ENCODE results near the gene OR9A4. TPM values are rescaled to one million over a fixed set of nuclear protein-coding genes. Genes with fewer than 3 reads are reported as not detected.

OR9A4 gene
- total RNA-seq, 2 donors from 2014 or later: not detected

DNA sequence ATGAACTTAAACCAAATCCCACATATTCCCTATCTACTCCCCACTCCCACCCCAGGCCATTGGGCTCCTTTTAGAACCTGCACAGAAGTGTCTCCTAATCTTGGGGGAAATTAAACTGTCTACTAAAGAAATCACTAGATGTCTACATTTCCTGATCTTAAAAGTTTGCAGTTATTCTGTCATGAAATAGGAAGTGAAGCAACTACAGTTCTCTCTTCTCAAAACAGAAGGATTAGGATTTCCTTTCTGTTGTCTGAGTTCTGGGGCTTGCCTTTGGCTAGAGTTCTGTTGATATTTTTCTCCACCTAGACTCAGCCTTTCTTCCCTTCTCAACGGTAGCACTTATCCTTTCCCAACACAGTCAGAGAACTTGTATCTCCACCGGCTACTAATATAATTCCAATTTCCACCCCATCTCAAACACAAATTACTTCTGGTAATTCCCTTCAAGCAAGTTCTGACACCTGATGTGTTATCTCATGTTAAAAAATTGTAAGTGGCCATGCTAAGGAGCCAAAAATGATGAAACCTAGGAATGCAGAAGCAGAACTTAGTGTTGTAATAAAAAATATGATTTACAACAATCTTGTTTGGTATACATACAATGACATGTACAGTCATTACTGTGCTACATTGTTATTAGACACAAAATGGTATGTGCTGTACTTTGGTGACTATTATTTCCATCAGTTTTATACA lies 12.1 kb downstream of the OR9A4 start:
- no peaks in the 10 kb centered on the region for H3K36me3 ChIP-seq (ENCODE audit: control insufficient read depth, insufficient read depth, low read length)
- H3K9me3 ChIP-seq (ENCODE audit: control insufficient read depth, low read length): no peaks in the 10 kb centered on the region
- H3K4me3 Mint-ChIP-seq: no peak overlapping the region
- TF ChIP-seq, protein P1, sequence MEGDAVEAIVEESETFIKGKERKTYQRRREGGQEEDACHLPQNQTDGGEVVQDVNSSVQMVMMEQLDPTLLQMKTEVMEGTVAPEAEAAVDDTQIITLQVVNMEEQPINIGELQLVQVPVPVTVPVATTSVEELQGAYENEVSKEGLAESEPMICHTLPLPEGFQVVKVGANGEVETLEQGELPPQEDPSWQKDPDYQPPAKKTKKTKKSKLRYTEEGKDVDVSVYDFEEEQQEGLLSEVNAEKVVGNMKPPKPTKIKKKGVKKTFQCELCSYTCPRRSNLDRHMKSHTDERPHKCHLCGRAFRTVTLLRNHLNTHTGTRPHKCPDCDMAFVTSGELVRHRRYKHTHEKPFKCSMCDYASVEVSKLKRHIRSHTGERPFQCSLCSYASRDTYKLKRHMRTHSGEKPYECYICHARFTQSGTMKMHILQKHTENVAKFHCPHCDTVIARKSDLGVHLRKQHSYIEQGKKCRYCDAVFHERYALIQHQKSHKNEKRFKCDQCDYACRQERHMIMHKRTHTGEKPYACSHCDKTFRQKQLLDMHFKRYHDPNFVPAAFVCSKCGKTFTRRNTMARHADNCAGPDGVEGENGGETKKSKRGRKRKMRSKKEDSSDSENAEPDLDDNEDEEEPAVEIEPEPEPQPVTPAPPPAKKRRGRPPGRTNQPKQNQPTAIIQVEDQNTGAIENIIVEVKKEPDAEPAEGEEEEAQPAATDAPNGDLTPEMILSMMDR (conservative IDR thresholded peaks at IDR 0.05): no peak
- no peaks in the 10 kb centered on the region for H3K4me1 ChIP-seq (ENCODE audit: control insufficient read depth, insufficient read depth, low read length)
- H3K4me3 ChIP-seq (ENCODE audit: low read length): no peak overlapping the region
- H3K36me3 Mint-ChIP-seq (ENCODE audit: low read depth): no peaks in the 10 kb centered on the region
- H3K27ac Mint-ChIP-seq: no peak overlapping the region
- no peaks in the 10 kb centered on the region for H3K27me3 Mint-ChIP-seq (ENCODE audit: insufficient read depth)
- WGBS, 2 experiments (ENCODE audit: insufficient coverage in 1 of 2, insufficient read length in 1 of 2): 89 to 94% methylated on average over 2 of the region's 2 CpGs
- peaks cover 3% of the 10 kb centered on the region for H3K9me3 Mint-ChIP-seq
- no peaks in the 10 kb centered on the region for H3K27me3 ChIP-seq (ENCODE audit: control insufficient read depth, insufficient read depth, low read length, poor library complexity, severe bottlenecking)
- H3K9ac ChIP-seq (ENCODE audit: extremely low read depth, low read length, poor library complexity, severe bottlenecking): no peak overlapping the region
- H3K4me1 Mint-ChIP-seq: no peaks in the 10 kb centered on the region
- DNase-seq: no peak
- H3K27ac ChIP-seq (ENCODE audit: low read depth, low read length): no peak overlapping the region

DNA sequence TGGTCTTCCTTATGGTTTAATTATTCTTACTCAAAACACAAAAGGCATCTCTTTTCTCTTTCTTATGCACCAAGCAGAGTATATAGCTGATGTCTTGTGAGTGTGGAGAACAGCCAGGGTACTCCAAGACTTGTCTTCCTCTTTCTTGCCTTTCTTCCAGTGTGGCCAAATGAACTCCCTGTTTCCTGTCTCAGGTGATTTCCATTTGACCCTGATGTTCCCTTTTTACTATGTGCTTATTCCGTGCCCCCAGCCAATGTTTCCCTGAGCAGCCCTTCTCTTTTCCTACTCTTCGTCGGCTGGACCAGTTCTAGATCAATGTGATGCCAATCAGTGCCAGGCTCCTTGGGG lies 12.6 kb downstream of the OR9A4 start:
- Mint-ChIP-seq H3K27ac (no peak overlapping the region), H3K4me3 (no peak overlapping the region), H3K36me3 (ENCODE audit: low read depth) (no peaks in the 10 kb centered on the region), H3K9me3 (peaks cover 3% of the 10 kb centered on the region), H3K27me3 (ENCODE audit: insufficient read depth) (no peaks in the 10 kb centered on the region), H3K4me1 (no peaks in the 10 kb centered on the region)
- H3K4me3 ChIP-seq (ENCODE audit: low read length): no peak overlapping the region
- H3K27me3 ChIP-seq (ENCODE audit: control insufficient read depth, insufficient read depth, low read length, poor library complexity, severe bottlenecking): no peaks in the 10 kb centered on the region
- H3K27ac ChIP-seq (ENCODE audit: low read depth, low read length): no peak overlapping the region
- 89 to 100% methylated on average over 1 to 3 of the region's 3 CpGs for WGBS, 2 experiments (ENCODE audit: insufficient coverage in 1 of 2, insufficient read length in 1 of 2)
- no peak for DNase-seq
- H3K9me3 ChIP-seq (ENCODE audit: control insufficient read depth, low read length): no peaks in the 10 kb centered on the region
- no peaks in the 10 kb centered on the region for H3K4me1 ChIP-seq (ENCODE audit: control insufficient read depth, insufficient read depth, low read length)
- TF ChIP-seq, protein P1 (conservative IDR thresholded peaks at IDR 0.05): no peak
- no peaks in the 10 kb centered on the region for H3K36me3 ChIP-seq (ENCODE audit: control insufficient read depth, insufficient read depth, low read length)
- H3K9ac ChIP-seq (ENCODE audit: extremely low read depth, low read length, poor library complexity, severe bottlenecking): no peak overlapping the region

DNA sequence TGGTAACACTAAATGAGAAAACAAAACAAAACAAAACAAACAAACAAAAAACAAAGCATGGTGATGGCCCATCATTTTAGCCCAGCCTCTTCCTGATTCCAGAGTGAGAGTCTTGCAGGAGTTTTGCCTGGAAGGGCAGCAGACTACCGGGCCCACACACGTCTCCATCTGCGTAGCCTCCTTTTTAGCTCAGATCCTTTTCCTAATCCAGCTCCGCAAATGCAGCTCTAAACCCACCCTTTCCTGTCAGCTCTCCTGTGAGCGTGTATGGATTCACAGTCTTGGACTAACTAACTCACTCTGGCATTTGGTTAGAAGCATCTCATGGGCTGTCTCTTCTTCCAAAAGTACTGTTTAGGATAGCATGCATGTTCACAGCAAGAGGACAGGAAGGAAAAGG lies 14.0 kb downstream of the OR9A4 start:
- Histone ChIP-seq H3K27me3 (ENCODE audit: control insufficient read depth, insufficient read depth, low read length, poor library complexity, severe bottlenecking) (no peaks in the 10 kb centered on the region), H3K36me3 (ENCODE audit: control insufficient read depth, insufficient read depth, low read length) (no peaks in the 10 kb centered on the region), H3K27ac (ENCODE audit: low read depth, low read length) (no peak overlapping the region), H3K9me3 (ENCODE audit: control insufficient read depth, low read length) (no peaks in the 10 kb centered on the region), H3K4me3 (ENCODE audit: low read length) (no peak overlapping the region), H3K9ac (ENCODE audit: extremely low read depth, low read length, poor library complexity, severe bottlenecking) (no peak overlapping the region), H3K4me1 (ENCODE audit: control insufficient read depth, insufficient read depth, low read length) (no peaks in the 10 kb centered on the region)
- no peaks in the 10 kb centered on the region for H3K4me1 Mint-ChIP-seq
- TF ChIP-seq, protein P1 (conservative IDR thresholded peaks at IDR 0.05): no peak
- H3K9me3 Mint-ChIP-seq: peaks cover 3% of the 10 kb centered on the region
- no peaks in the 10 kb centered on the region for H3K36me3 Mint-ChIP-seq (ENCODE audit: low read depth)
- DNase-seq: peak; percentile 50
- H3K27me3 Mint-ChIP-seq (ENCODE audit: insufficient read depth): no peaks in the 10 kb centered on the region
- WGBS, 2 experiments (ENCODE audit: insufficient coverage in 1 of 2, insufficient read length in 1 of 2): 93 to 97% methylated on average over 5 of the region's 5 CpGs
- no peak overlapping the region for H3K27ac Mint-ChIP-seq
- no peak overlapping the region for H3K4me3 Mint-ChIP-seq

All from endodermal cell (in vitro differentiated cells).